Cerebellar nuclear complex (tissue), 1 donor: ENCODE data around the gene JMJD1C.
"Not testable (repeated sequence)": the region's sequence is repeated elsewhere in the genome, so short reads cannot be mapped to it uniquely, and the experiment has no call there.

Experiments
- DNase-seq, 2 experiments: peaks; one replicate each; lab custom pipeline; 2025; lab: John Stamatoyannopoulos, UW

Gene JMJD1C

GRCh38 chr10:63407136-63407662, 58.6 kb downstream of the JMJD1C start:
- DNase-seq: no peak

GRCh38 chr10:63396133-63396761, 69.5 kb downstream of the JMJD1C start:
- DNase-seq: no peak

GRCh38 chr10:63393050-63393449, 72.7 kb downstream of the JMJD1C start:
- DNase-seq: no peak

- DNase-seq: no peak
Observed at GRCh38 chr10:63392224-63392623, 73.6 kb downstream of the JMJD1C start.

GRCh38 chr10:63391812-63392211, 74.0 kb downstream of the JMJD1C start:
- no peak for DNase-seq

- no peak for DNase-seq
Observed at GRCh38 chr10:63390521-63390920, 75.3 kb downstream of the JMJD1C start.

- DNase-seq: no peak
Observed at GRCh38 chr10:63388421-63389031, 77.3 kb downstream of the JMJD1C start.

- no peak for DNase-seq
Observed at GRCh38 chr10:63385254-63385653, 80.5 kb downstream of the JMJD1C start.

- no peak for DNase-seq
Observed at GRCh38 chr10:63384675-63385074, 81.1 kb downstream of the JMJD1C start.

GRCh38 chr10:63384001-63384400, 81.8 kb downstream of the JMJD1C start:
- DNase-seq: no peak

- DNase-seq: no peak
Observed at GRCh38 chr10:63383141-63383540, 82.6 kb downstream of the JMJD1C start.

- no peak for DNase-seq
Observed at GRCh38 chr10:63382066-63382465, 83.7 kb downstream of the JMJD1C start.

GRCh38 chr10:63377305-63377661, 88.5 kb downstream of the JMJD1C start:
- not testable (repeated sequence) for DNase-seq

- no peak for DNase-seq
Observed at GRCh38 chr10:63376560-63377304, 89.0 kb downstream of the JMJD1C start.

- no peak for DNase-seq
Observed at GRCh38 chr10:63375859-63376258, 89.9 kb downstream of the JMJD1C start.

GRCh38 chr10:63375458-63375857, 90.3 kb downstream of the JMJD1C start:
- DNase-seq: no peak

GRCh38 chr10:63374991-63375390, 90.8 kb downstream of the JMJD1C start:
- DNase-seq: no peak

GRCh38 chr10:63373176-63373575, 92.6 kb downstream of the JMJD1C start:
- DNase-seq: no peak

GRCh38 chr10:63369711-63370110, 96.1 kb downstream of the JMJD1C start:
- no peak for DNase-seq

- DNase-seq: no peak
Observed at GRCh38 chr10:63368365-63368764, 97.4 kb downstream of the JMJD1C start.

- no peak for DNase-seq
Observed at GRCh38 chr10:63366933-63367332, 98.8 kb downstream of the JMJD1C start.

- DNase-seq: no peak
Observed at GRCh38 chr10:63365976-63366765, 99.6 kb downstream of the JMJD1C start.
